HG03460 (cell line): ENCODE measurements around the gene SEZ6.
"Not testable (repeated sequence)": the region's sequence is repeated elsewhere in the genome, so short reads cannot be mapped to it uniquely, and the experiment has no call there.

Experiments
- ATAC-seq: cut with Tn5 transposase; IDR thresholded peaks from one replicate; pipeline ENCODE4 v1.9.1; 2021; ENCODE audit not compliant: unreplicated experiment

The SEZ6 gene

GRCh38 chr17:28941251-28941650 lies 64.6 kb downstream of the SEZ6 start:
- no peak for ATAC-seq

- no peak for ATAC-seq
Observed at GRCh38 chr17:28940675-28941074, 65.2 kb downstream of the SEZ6 start.

GRCh38 chr17:28940142-28940541 lies 65.7 kb downstream of the SEZ6 start:
- no peak for ATAC-seq

- no peak for ATAC-seq
Observed at GRCh38 chr17:28938552-28938951, 67.3 kb downstream of the SEZ6 start.

- ATAC-seq = no peak
Observed at GRCh38 chr17:28937044-28937729, 68.6 kb downstream of the SEZ6 start.

GRCh38 chr17:28935744-28936460 lies 69.9 kb downstream of the SEZ6 start:
- ATAC-seq = no peak

- not testable (repeated sequence) for ATAC-seq
Observed at GRCh38 chr17:28934508-28934907, 71.3 kb downstream of the SEZ6 start.

GRCh38 chr17:28929787-28930186 lies 76.0 kb downstream of the SEZ6 start:
- ATAC-seq = no peak

- no peak for ATAC-seq
Observed at GRCh38 chr17:28928061-28928460, 77.8 kb downstream of the SEZ6 start.

GRCh38 chr17:28926786-28927185 lies 79.0 kb downstream of the SEZ6 start:
- no peak for ATAC-seq

- no peak for ATAC-seq
Observed at GRCh38 chr17:28926366-28926765, 79.5 kb downstream of the SEZ6 start.

- ATAC-seq = no peak
Observed at GRCh38 chr17:28925912-28926365, 79.9 kb downstream of the SEZ6 start.

GRCh38 chr17:28920201-28920600 lies 85.6 kb downstream of the SEZ6 start:
- ATAC-seq = no peak

- ATAC-seq = no peak
Observed at GRCh38 chr17:28918295-28918694, 87.5 kb downstream of the SEZ6 start.

GRCh38 chr17:28917465-28917864 lies 88.4 kb downstream of the SEZ6 start:
- no peak for ATAC-seq

- ATAC-seq = no peak
Observed at GRCh38 chr17:28917029-28917428, 88.8 kb downstream of the SEZ6 start.

GRCh38 chr17:28916302-28916934 lies 89.4 kb downstream of the SEZ6 start:
- ATAC-seq = no peak

GRCh38 chr17:28912938-28913333 lies 92.9 kb downstream of the SEZ6 start:
- ATAC-seq = no peak

GRCh38 chr17:28912281-28912937 lies 93.4 kb downstream of the SEZ6 start:
- no peak for ATAC-seq

- ATAC-seq = no peak
Observed at GRCh38 chr17:28911411-28912045, 94.3 kb downstream of the SEZ6 start.

- ATAC-seq = no peak
Observed at GRCh38 chr17:28910534-28910933, 95.3 kb downstream of the SEZ6 start.
